ENCODE measurements around the gene WBP2NL. TPM values are rescaled to one million over a fixed set of nuclear protein-coding genes. Genes with fewer than 3 reads are reported as not detected.

The WBP2NL gene
- total RNA-seq, 1 experiment from 2014 or later: not detected

DNA sequence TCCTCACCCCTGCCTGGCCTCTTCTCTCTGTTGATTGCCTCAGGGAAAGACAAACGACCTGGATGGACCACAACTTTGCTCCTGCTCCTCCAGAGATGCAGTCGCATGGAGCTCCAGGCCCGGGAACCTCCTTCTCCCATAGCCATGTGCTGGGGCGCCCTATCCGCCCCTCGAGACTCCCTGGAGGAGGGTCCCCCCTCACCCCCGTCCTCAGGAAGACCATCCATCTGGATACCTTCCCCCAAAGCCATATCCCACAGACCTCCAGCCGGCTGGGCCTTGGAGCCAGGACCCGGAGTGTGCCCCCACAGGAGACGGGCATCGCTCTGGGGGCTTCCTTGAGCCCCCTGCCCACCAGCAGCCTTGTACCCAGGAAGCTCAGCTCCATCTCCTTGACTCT is 27.2 kb upstream of the WBP2NL start:
- no peaks in the 10 kb centered on the region for H3K36me3 ChIP-seq (replicated peaks; ENCODE audit: control insufficient read depth, insufficient read depth, low read length)
- H3K4me3 ChIP-seq (ENCODE audit: insufficient read depth, low read depth, low read length): no peak overlapping the region
- peaks cover 21% of the 10 kb centered on the region for H3K27me3 ChIP-seq (ENCODE audit: control insufficient read depth, insufficient read depth, low read length)
- no peak for DNase-seq

DNA sequence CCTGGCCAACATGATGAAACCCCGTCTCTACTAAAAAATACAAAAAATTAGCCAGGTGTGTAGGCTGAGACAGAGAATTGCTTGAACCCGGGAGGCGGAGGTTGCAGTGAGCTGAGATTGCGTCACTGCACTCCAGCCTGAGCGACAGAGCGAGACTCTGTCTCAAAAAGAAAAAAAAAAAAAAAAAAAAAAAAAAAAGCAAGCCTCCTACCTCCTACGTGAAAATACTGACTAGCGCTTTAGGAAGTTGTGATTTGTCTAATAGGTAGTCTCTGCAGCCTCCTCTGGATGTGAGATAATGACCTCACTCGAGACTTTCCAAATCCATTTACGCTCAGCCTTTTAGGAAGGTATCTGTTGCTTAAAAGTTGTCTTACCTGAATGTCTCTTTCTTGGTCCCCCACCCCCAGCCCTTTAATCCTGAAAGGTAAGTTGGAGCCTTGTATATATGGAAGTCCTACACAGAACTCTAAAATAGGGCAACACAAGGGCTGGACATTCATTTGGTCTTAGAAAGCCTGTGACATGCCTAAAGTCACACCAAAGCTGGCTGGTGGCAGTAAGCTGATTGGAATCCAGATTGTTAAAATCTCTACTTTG is 23.8 kb upstream of the WBP2NL start:
- Histone ChIP-seq H3K27me3 (ENCODE audit: control insufficient read depth, insufficient read depth, low read length) (peaks cover 32% of the 10 kb centered on the region), H3K36me3 (replicated peaks; ENCODE audit: control insufficient read depth, insufficient read depth, low read length) (no peaks in the 10 kb centered on the region), H3K4me3 (ENCODE audit: insufficient read depth, low read depth, low read length) (no peak overlapping the region)
- DNase-seq: no peak

DNA sequence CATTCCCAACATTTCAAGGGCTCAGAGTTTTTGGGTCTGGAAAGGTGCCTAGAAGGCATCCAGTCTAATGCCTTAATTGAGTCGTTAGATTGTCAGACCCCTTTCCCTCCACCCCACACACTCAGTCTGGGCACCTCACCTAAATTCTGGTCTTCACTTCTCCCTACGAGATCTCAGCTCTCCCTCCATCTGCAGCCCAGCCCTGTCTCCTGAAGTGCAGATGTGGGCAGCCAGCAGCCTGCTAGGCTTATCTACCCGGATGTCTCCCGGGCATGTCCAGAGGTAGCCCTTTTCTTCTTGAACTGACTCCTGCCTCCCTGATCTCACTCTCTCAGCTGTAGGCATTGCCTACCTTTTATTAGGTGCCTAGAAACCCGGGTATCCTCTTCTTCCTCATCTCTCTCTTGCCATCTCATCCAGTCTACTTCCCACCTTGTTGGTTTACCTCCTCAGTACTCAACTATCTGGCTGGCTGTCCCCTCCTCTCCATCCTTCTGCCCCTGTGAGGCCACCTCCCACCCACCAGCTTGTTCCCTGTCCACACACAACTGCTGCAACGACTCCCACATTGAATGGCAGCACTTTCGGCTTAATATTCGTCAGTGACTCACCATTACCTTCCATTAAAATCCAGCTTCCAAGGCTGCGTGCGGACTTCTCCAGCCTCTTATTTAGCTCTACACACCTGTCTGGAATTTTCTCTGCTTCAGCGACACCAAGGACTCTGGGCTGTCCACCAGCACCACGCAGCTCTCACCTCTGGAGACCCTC is 23.1 kb upstream of the WBP2NL start:
- H3K4me3 ChIP-seq (ENCODE audit: insufficient read depth, low read depth, low read length): no peak overlapping the region
- no peak for DNase-seq
- no peaks in the 10 kb centered on the region for H3K36me3 ChIP-seq (replicated peaks; ENCODE audit: control insufficient read depth, insufficient read depth, low read length)
- H3K27me3 ChIP-seq (ENCODE audit: control insufficient read depth, insufficient read depth, low read length): peaks cover 32% of the 10 kb centered on the region

DNA sequence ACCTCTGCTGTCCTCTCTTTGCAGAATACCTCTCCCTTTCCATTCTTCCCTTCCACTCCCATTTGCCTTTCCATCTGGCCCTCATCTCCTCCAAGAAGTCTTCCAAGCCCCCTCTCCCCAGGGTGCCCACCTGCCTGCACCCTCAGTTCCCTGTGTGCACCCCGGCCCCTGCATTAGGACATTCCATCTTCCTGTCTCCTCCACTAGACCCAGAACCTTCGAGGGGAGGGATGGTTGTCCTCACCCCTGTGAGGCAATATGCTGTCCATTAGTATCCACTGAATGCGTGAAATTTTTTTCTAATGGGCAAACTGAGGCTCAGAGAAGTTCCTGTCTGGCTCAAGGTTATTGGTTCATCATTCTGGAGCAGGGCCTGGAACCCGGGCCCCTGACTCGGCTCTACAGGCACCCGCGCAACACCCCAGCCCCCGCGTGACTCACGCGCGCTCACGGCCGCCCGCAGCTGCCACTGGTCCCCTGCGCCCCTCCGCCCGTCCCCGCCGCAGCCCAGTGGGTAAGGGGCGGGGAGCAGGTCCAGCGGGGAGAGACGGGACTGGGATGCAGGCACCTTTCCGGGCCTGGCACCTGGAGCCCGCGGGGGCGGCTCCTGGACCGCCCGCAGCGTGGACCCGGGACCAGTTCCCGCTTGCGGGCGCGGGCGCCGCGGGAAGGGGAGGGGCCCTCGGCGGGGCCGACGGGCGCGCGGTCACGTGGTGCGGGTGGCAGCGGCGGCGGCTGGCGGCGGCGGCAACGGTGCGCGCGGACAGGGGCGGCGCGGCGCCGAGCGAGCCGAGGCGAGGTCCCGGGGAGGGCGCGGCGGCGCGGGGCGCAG is 22.3 kb upstream of the WBP2NL start:
- peak; percentile 96 for DNase-seq
- H3K36me3 ChIP-seq (replicated peaks; ENCODE audit: control insufficient read depth, insufficient read depth, low read length): no peaks in the 10 kb centered on the region
- peak overlapping the region; percentile 55 for H3K4me3 ChIP-seq (ENCODE audit: insufficient read depth, low read depth, low read length)
- peaks cover 30% of the 10 kb centered on the region for H3K27me3 ChIP-seq (ENCODE audit: control insufficient read depth, insufficient read depth, low read length)

DNA sequence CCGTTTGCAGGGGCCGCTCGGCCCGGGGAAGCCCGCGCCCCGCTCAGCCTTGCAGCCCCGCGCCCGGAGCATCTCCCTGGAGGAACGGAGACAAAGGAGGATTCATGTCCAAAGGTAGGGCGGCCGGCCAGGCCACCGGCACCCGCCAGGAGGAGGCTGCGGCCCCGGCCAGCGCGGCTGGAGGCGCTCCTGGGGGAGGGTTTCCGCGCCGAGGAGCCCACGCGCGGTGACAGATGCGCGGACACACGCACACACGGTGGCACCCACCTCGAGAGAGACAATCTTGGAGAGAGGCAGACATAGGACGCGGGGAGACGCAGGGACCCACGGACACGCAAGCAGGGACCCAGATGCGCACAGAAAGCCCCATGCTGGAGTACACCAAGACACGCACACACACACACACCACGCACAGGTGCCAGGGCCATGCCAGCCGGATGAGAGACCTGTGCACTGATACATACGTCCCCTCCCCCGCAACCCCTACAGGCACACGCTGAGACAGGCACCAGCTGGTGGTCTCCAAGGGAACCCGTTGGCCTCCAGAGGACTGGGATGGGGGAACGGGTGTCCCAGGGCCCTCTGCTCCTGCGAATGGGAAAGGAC is 21.5 kb upstream of the WBP2NL start:
- no peaks in the 10 kb centered on the region for H3K36me3 ChIP-seq (replicated peaks; ENCODE audit: control insufficient read depth, insufficient read depth, low read length)
- peak; percentile 83 for DNase-seq
- peak overlapping the region; percentile 55 for H3K4me3 ChIP-seq (ENCODE audit: insufficient read depth, low read depth, low read length)
- peaks cover 30% of the 10 kb centered on the region for H3K27me3 ChIP-seq (ENCODE audit: control insufficient read depth, insufficient read depth, low read length)

DNA sequence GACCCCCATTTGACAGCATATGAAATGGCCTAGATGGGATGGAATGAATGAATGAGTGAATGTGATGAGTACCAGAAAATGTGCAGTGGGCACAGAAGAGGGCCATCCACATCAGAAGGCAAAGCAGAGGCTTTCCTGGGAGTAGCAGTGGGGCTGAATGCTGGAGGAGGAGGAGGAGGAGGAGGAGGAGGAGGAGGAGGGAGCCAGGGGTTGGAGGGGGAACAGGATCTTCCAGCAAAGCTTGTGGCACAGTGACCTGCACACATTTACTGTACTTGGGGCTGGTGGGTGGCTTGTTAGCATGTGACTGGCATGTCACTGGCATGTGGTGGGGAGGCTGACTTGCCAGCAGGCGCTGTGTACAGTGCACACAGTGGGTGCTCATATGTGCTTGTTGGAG is 19.9 kb upstream of the WBP2NL start:
- no peak for DNase-seq
- no peaks in the 10 kb centered on the region for H3K36me3 ChIP-seq (replicated peaks; ENCODE audit: control insufficient read depth, insufficient read depth, low read length)
- H3K27me3 ChIP-seq (ENCODE audit: control insufficient read depth, insufficient read depth, low read length): peaks cover 28% of the 10 kb centered on the region
- no peak overlapping the region for H3K4me3 ChIP-seq (ENCODE audit: insufficient read depth, low read depth, low read length)

DNA sequence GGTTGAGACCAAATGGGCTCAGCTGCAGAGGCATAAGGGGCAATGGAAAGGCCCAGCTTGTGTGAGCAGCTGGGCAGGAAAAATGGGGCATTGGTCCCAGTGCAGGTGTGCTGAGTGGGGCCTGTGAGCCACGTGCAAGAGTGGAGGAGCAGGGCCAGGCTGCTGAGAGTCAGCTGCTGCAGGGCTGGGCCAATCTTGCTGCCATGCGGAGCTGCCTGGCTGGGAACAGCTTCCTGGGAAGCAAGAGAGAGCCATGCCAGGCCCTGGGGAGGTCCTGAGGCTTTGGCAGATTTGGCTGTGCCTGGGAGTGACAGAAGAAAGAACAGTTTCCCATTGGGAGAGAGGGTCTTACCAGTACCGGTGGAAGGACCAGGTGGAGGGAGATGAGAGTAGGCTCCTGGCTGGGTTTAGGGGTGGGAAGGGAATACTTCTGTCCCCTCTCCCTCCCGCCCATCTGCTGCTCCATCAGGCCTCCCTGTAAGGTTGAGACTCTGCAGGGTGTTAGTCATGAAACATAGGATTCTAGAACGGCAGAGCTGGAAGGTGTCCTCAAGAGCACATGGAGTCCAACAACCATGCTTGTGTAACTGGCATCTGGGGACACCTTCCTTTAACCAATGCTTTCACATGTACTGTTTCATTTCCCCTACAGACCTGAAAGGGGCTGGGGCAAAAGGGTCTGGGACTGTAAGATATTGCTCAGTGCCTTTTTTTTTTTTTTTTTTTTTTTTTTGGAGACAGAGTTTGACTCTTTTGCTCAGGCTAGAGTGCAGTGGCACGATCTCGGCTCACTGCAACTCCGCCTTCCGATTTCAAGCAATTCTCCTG is 19.0 kb upstream of the WBP2NL start:
- DNase-seq: peak; percentile 42
- Histone ChIP-seq H3K27me3 (ENCODE audit: control insufficient read depth, insufficient read depth, low read length) (peaks cover 28% of the 10 kb centered on the region), H3K4me3 (ENCODE audit: insufficient read depth, low read depth, low read length) (no peak overlapping the region), H3K36me3 (replicated peaks; ENCODE audit: control insufficient read depth, insufficient read depth, low read length) (no peaks in the 10 kb centered on the region)

DNA sequence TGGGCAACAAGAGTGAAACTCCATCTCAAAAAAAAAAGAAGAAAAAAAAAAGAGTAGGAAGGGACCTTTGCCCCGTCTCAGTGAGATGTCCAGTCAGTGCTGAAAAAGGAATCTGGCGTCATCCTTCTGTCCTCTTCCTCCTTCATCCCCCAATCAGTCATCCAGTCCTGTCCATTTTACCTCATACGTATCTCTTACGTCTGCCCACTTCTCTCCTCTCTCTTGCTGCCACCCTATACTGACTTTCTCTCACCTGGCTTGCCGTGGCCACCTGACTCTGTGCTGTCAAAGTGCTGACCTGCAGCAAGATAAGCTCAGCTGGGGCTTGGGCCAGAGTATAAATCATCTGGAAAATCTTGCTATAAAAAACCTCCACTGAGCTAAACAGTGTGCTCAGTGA is 15.7 kb upstream of the WBP2NL start:
- DNase-seq: no peak
- no peaks in the 10 kb centered on the region; the same call in 1 of the 2 replicates for H3K36me3 ChIP-seq (replicated peaks; ENCODE audit: control insufficient read depth, insufficient read depth, low read length)
- H3K4me3 ChIP-seq (ENCODE audit: insufficient read depth, low read depth, low read length): no peak overlapping the region
- no peaks in the 10 kb centered on the region; the same call in 1 of the 2 replicates for H3K27me3 ChIP-seq (ENCODE audit: control insufficient read depth, insufficient read depth, low read length)

DNA sequence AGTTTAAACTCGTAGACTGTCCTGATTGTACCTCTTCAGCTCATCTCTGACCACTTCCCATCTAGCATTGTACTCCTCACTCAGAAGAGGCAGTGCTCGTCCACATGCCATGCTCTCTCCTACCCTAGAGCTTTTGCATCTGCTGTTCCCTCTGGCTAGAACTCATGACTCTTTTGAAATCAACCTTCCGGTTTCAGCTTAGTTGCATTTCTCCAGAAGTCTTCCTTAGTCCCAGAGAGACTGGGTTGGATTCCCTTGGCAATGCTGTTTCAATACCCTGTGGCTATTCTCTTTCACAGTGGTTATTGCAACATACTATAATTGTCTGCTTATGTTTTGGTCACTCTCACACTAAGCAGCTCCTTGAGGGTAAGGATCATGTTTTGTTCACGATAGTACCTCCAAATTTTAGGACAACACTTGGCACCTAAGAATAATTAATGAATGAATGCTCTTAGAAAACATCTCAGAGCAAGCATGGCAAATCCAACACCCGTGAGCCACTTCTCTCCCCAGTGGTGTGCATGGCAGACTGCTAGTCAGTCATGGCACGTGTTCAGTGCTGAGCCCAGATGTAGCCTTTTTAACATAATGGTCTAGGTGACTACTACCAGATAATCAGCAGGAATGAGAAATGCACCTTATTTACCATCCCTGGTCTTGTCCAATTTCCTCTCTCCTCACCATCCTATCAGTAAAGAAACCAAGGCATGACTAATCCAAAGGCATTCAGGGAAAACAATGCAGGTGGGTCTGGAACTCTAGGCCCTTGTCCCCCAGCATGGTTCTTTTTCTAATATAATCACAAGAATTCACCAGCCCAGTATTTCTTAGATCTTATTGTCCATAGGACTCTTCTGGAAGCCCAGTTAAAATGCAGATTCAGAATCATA is 14.8 kb upstream of the WBP2NL start:
- DNase-seq: no peak
- Histone ChIP-seq H3K36me3 (replicated peaks; ENCODE audit: control insufficient read depth, insufficient read depth, low read length) (no peaks in the 10 kb centered on the region; the same call in 1 of the 2 replicates), H3K4me3 (ENCODE audit: insufficient read depth, low read depth, low read length) (no peak overlapping the region), H3K27me3 (ENCODE audit: control insufficient read depth, insufficient read depth, low read length) (no peaks in the 10 kb centered on the region; the same call in 1 of the 2 replicates)

DNA sequence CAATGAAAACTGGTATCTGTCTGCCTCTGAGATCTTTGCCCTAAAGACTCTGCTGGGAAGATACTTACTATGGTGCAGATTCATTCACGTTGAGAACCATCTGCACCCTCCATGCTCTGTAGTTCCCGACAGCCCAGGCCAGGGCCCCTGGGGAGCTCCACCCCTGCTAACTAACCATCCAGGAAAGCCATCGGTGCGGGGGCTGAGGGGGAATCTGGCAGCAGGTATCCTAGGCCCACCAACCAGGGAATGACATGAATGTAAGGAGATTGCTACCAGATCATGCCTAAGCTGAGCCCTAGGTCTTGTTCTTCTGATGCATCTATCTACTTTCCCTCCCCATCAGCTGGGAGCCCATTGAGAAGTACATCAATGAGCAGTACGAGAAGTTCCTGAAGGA is 11.3 kb upstream of the WBP2NL start:
- DNase-seq: no peak
- H3K4me3 ChIP-seq (ENCODE audit: insufficient read depth, low read depth, low read length): no peak overlapping the region
- no peaks in the 10 kb centered on the region for H3K27me3 ChIP-seq (ENCODE audit: control insufficient read depth, insufficient read depth, low read length)
- H3K36me3 ChIP-seq (replicated peaks; ENCODE audit: control insufficient read depth, insufficient read depth, low read length): peaks cover 1% of the 10 kb centered on the region

DNA sequence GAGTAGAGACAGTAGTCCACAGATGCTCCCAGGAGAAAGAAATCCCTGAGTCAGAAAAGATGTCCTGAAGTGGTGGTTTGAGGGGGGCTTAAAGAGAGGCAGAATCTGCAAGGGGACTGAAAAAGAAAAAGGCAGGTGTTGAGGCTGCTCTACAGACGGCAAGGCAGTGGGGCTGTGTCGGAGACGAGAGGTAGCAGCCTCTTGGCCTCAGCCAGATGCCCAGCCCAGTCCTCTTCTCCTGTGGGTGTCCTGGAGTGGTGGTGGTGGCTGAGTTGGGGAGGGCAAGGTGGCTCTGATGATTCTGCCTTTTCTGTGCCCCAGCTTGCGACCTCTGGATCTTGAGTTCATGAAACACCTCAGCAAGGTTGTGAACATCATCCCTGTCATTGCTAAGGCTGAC is 9.3 kb upstream of the WBP2NL start:
- DNase-seq: no peak
- no peaks in the 10 kb centered on the region for H3K27me3 ChIP-seq (ENCODE audit: control insufficient read depth, insufficient read depth, low read length)
- no peak overlapping the region for H3K4me3 ChIP-seq (ENCODE audit: insufficient read depth, low read depth, low read length)
- H3K36me3 ChIP-seq (replicated peaks; ENCODE audit: control insufficient read depth, insufficient read depth, low read length): peaks cover 2% of the 10 kb centered on the region

DNA sequence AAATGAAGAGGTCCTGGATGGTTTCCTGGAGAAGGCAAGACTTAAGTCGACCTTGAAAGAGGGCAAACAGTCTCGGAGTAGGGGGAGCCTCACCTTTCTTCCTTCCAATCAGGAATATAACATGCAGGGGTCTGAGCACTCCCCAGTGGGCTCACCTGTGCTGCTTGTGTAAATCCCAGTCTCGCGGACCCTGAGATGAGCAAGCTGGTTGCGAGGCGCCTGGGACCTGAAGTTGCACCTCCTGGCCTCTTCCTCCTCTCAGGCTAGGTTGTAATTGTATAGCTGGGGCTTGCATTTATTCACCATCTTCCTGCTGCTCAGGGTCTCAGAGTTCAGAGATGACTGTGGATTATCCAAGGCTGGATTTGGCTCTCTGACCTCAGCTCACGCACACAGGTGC is 7.5 kb upstream of the WBP2NL start:
- no peaks in the 10 kb centered on the region for H3K27me3 ChIP-seq (ENCODE audit: control insufficient read depth, insufficient read depth, low read length)
- DNase-seq: no peak
- H3K36me3 ChIP-seq (replicated peaks; ENCODE audit: control insufficient read depth, insufficient read depth, low read length): peaks cover 6% of the 10 kb centered on the region
- no peak overlapping the region for H3K4me3 ChIP-seq (ENCODE audit: insufficient read depth, low read depth, low read length)

DNA sequence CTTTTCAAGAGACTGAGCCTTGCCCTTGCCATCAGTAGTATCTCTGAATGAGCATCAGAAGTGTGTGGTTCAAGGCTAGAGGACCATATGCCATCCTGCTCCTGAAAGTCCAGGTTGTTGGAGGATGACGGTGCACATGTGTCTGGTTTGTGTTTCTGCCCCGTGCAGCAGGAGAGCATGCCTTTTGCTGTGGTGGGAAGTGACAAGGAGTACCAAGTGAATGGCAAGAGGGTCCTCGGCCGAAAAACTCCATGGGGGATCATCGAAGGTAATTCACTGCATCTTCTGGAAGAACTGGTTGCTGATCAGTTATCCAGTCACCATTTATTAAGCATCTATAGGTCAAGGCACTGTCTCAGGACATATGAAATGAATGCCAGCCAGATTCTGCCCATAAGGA is 6.1 kb upstream of the WBP2NL start:
- no peak for DNase-seq
- no peaks in the 10 kb centered on the region for H3K27me3 ChIP-seq (ENCODE audit: control insufficient read depth, insufficient read depth, low read length)
- H3K4me3 ChIP-seq (ENCODE audit: insufficient read depth, low read depth, low read length): no peak overlapping the region
- H3K36me3 ChIP-seq (replicated peaks; ENCODE audit: control insufficient read depth, insufficient read depth, low read length): peaks cover 6% of the 10 kb centered on the region

Measured in H7 (cell line).